ENCODE results near the gene ZNF273.
"Not testable (repeated sequence)": the region's sequence is repeated elsewhere in the genome, so short reads cannot be mapped to it uniquely, and the experiment has no call there.

ZNF273 gene

GRCh38 chr7:64882341-64883112 is 20.5 kb upstream of the ZNF273 start:
- Mint-ChIP-seq H3K9me3 (peaks cover 3% of the 10 kb centered on the region), H3K4me3 (peak overlapping the region; percentile 54), H3K27me3 (peaks cover 88% of the 10 kb centered on the region), H3K27ac (no peak overlapping the region), H3K4me1 (ENCODE audit: low read depth) (peaks cover 19% of the 10 kb centered on the region), H3K36me3 (ENCODE audit: low read depth) (no peaks in the 10 kb centered on the region)
- DNase-seq = peak; percentile 50

- H3K4me3 Mint-ChIP-seq = peak overlapping the region; percentile 54
Observed at GRCh38 chr7:64883113-64883905, 19.8 kb upstream of the ZNF273 start.

GRCh38 chr7:64884085-64884912 is 18.8 kb upstream of the ZNF273 start:
- Mint-ChIP-seq H3K9me3 (no peaks in the 10 kb centered on the region), H3K27me3 (peaks cover 87% of the 10 kb centered on the region)

More at GRCh38 chr7:64883113-64883905, 19.8 kb upstream of the ZNF273 start:
- Mint-ChIP-seq H3K9me3 (peaks cover 3% of the 10 kb centered on the region), H3K4me1 (ENCODE audit: low read depth) (peaks cover 18% of the 10 kb centered on the region), H3K36me3 (ENCODE audit: low read depth) (no peaks in the 10 kb centered on the region), H3K27me3 (peaks cover 89% of the 10 kb centered on the region), H3K27ac (no peak overlapping the region)
- DNase-seq = no peak

GRCh38 chr7:64884913-64885370 is 18.1 kb upstream of the ZNF273 start:
- no peak overlapping the region for H3K27ac Mint-ChIP-seq
- no peak for DNase-seq
- H3K4me1 Mint-ChIP-seq (ENCODE audit: low read depth) = peaks cover 24% of the 10 kb centered on the region
- H3K9me3 Mint-ChIP-seq = no peaks in the 10 kb centered on the region
- no peaks in the 10 kb centered on the region for H3K36me3 Mint-ChIP-seq (ENCODE audit: low read depth)
- peaks cover 89% of the 10 kb centered on the region for H3K27me3 Mint-ChIP-seq
- H3K4me3 Mint-ChIP-seq = no peak overlapping the region

More at GRCh38 chr7:64884085-64884912, 18.8 kb upstream of the ZNF273 start:
- Mint-ChIP-seq H3K36me3 (ENCODE audit: low read depth) (no peaks in the 10 kb centered on the region), H3K4me3 (no peak overlapping the region), H3K27ac (no peak overlapping the region), H3K4me1 (ENCODE audit: low read depth) (peaks cover 24% of the 10 kb centered on the region)
- DNase-seq = no peak

- Mint-ChIP-seq H3K9me3 (no peaks in the 10 kb centered on the region), H3K4me1 (ENCODE audit: low read depth) (peaks cover 24% of the 10 kb centered on the region), H3K36me3 (ENCODE audit: low read depth) (no peaks in the 10 kb centered on the region), H3K27ac (no peak overlapping the region), H3K27me3 (peaks cover 92% of the 10 kb centered on the region), H3K4me3 (no peak overlapping the region)
- no peak for DNase-seq
Observed at GRCh38 chr7:64885520-64886240, 17.4 kb upstream of the ZNF273 start.

GRCh38 chr7:64886956-64887545 is 16.0 kb upstream of the ZNF273 start:
- no peaks in the 10 kb centered on the region for H3K9me3 Mint-ChIP-seq
- peaks cover 81% of the 10 kb centered on the region for H3K27me3 Mint-ChIP-seq
- no peaks in the 10 kb centered on the region for H3K36me3 Mint-ChIP-seq (ENCODE audit: low read depth)
- no peak overlapping the region for H3K27ac Mint-ChIP-seq
- no peak for DNase-seq
- peaks cover 24% of the 10 kb centered on the region for H3K4me1 Mint-ChIP-seq (ENCODE audit: low read depth)
- no peak overlapping the region for H3K4me3 Mint-ChIP-seq

- H3K36me3 Mint-ChIP-seq (ENCODE audit: low read depth) = no peaks in the 10 kb centered on the region
- H3K27me3 Mint-ChIP-seq = peaks cover 80% of the 10 kb centered on the region
- peak overlapping the region; percentile 79 for H3K4me3 Mint-ChIP-seq
- peaks cover 18% of the 10 kb centered on the region for H3K4me1 Mint-ChIP-seq (ENCODE audit: low read depth)
- no peak overlapping the region for H3K27ac Mint-ChIP-seq
- no peaks in the 10 kb centered on the region for H3K9me3 Mint-ChIP-seq
- peak; percentile 68 for DNase-seq
Observed at GRCh38 chr7:64887756-64888508, 15.1 kb upstream of the ZNF273 start.

- Mint-ChIP-seq H3K27ac (no peak overlapping the region), H3K4me1 (ENCODE audit: low read depth) (peaks cover 18% of the 10 kb centered on the region), H3K36me3 (ENCODE audit: low read depth) (no peaks in the 10 kb centered on the region), H3K4me3 (peak overlapping the region; percentile 79), H3K27me3 (peaks cover 78% of the 10 kb centered on the region), H3K9me3 (no peaks in the 10 kb centered on the region)
- DNase-seq = peak; percentile 51
Observed at GRCh38 chr7:64888561-64888900, 14.5 kb upstream of the ZNF273 start.

- H3K27ac Mint-ChIP-seq = no peak overlapping the region
Observed at GRCh38 chr7:64888901-64889685, 14.0 kb upstream of the ZNF273 start.

GRCh38 chr7:64889686-64890162 is 13.3 kb upstream of the ZNF273 start:
- Mint-ChIP-seq H3K27me3 (peaks cover 66% of the 10 kb centered on the region), H3K4me3 (peak overlapping the region; percentile 39), H3K4me1 (ENCODE audit: low read depth) (peaks cover 18% of the 10 kb centered on the region), H3K36me3 (ENCODE audit: low read depth) (no peaks in the 10 kb centered on the region), H3K9me3 (no peaks in the 10 kb centered on the region), H3K27ac (no peak overlapping the region)
- no peak for DNase-seq

More at GRCh38 chr7:64888901-64889685, 14.0 kb upstream of the ZNF273 start:
- no peak for DNase-seq
- peak overlapping the region; percentile 79 for H3K4me3 Mint-ChIP-seq
- no peaks in the 10 kb centered on the region for H3K9me3 Mint-ChIP-seq
- H3K27me3 Mint-ChIP-seq = peaks cover 72% of the 10 kb centered on the region
- H3K36me3 Mint-ChIP-seq (ENCODE audit: low read depth) = no peaks in the 10 kb centered on the region
- H3K4me1 Mint-ChIP-seq (ENCODE audit: low read depth) = peaks cover 18% of the 10 kb centered on the region

GRCh38 chr7:64890273-64890672 is 12.8 kb upstream of the ZNF273 start:
- Mint-ChIP-seq H3K27me3 (peaks cover 60% of the 10 kb centered on the region), H3K4me1 (ENCODE audit: low read depth) (peaks cover 18% of the 10 kb centered on the region)
- not testable (repeated sequence) for H3K27ac Mint-ChIP-seq; H3K9me3 Mint-ChIP-seq; H3K4me3 Mint-ChIP-seq; DNase-seq; H3K36me3 Mint-ChIP-seq (ENCODE audit: low read depth)

- Mint-ChIP-seq H3K4me1 (ENCODE audit: low read depth) (peaks cover 18% of the 10 kb centered on the region), H3K36me3 (ENCODE audit: low read depth) (no peaks in the 10 kb centered on the region), H3K4me3 (no peak overlapping the region), H3K9me3 (no peaks in the 10 kb centered on the region), H3K27ac (no peak overlapping the region), H3K27me3 (peaks cover 54% of the 10 kb centered on the region)
- no peak for DNase-seq
Observed at GRCh38 chr7:64890761-64891362, 12.2 kb upstream of the ZNF273 start.
